CD4-positive, alpha-beta T cell treated with Interleukin-2 at 100 ng/mL for 4 hours (primary cell): ENCODE measurements around the gene VSNL1.

ENCODE experiments used
- DNase-seq: peaks from one replicate; pipeline ENCODE4 v3.0.0-alpha.2; 2020; ENCODE audit warnings: low spot score

The VSNL1 gene

GRCh38 chr2:17540093-17540812 lies at the start of gene VSNL1:
Gene VSNL1, plus strand, starts transcription at chr2:17540696. Its CDS starts 51,379 bp downstream, at chr2:17592075.
- no peak for DNase-seq

GRCh38 chr2:17495590-17495989 lies 44.9 kb upstream of the VSNL1 start:
- DNase-seq: no peak

DNA sequence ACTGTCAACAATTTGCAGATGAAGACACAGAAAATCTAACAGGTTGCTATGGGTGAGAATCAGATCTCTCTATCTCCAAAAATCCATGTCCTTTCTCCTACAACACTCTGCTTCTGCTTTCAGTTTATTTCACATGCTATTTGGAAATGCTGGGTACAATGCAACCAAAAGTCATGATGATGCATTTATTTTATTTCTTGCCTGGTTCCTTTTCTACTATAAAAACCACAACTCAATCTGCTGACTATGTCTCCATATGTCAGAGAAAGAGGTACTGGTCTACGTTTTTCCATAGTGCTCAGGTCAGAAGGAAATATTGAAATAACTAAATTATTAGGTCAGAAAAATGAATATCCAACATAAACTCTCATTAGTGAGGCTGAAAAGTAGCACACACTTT lies 42.8 kb upstream of the VSNL1 start:
- DNase-seq: no peak

DNA sequence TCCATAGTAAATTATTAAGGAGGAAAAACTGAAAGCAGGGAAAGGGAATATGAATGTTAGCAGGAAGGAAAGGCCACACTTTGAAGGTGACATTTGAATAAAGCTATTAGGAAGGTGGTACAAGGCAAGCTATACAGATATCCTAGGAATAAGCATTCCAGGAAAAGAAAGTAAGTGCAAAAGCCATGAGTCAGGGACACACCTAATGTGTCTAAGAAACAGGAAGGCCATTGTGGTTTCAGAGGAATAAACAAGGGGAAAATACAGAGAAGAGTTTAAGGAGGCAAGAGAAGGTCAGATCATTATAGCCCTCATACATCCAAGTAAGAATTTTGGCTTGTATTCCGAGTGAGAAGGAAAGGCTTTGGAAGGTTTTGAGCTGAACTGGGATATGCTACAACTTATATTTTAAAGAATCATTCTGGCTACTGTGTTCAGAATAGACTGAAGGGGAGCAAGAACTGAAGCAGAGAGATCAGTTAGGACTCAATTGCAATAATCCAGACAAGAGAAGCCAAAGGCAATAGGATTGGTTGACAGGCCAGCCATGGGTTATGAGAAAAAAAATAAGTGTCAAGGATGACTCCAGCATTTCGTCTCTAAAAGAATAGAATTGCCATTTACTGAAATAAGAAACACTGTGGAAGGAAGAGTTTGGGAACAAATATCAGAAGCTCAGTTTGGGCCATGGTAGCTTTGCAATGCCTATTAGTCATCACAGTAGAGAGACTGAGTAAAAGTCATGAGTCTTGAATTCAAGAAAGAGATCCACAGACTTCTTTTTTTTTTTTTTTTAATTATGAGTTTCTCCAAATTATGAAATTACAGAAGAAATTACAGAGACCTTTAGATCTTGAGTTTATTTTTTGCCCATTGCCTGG lies 33.5 kb upstream of the VSNL1 start:
- DNase-seq: no peak

DNA sequence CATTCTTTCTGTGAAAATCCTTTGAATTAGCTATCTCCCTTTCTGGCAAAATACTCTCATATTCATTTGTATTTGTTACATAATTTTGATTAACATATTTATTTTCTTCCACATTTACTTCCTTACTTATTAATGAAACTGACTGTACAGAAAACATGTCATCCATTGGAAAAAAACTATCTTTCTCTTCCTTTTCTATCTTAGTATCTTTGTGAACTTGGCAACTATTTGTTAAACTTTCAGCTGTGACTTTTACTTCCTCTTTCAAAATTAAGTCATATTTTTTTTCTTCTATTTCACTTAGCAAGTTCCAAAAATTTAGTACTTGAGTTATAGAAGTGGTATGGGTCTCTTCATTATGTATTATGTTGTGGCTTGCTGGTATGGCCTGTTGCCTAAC lies 24.8 kb upstream of the VSNL1 start:
- no peak for DNase-seq

DNA sequence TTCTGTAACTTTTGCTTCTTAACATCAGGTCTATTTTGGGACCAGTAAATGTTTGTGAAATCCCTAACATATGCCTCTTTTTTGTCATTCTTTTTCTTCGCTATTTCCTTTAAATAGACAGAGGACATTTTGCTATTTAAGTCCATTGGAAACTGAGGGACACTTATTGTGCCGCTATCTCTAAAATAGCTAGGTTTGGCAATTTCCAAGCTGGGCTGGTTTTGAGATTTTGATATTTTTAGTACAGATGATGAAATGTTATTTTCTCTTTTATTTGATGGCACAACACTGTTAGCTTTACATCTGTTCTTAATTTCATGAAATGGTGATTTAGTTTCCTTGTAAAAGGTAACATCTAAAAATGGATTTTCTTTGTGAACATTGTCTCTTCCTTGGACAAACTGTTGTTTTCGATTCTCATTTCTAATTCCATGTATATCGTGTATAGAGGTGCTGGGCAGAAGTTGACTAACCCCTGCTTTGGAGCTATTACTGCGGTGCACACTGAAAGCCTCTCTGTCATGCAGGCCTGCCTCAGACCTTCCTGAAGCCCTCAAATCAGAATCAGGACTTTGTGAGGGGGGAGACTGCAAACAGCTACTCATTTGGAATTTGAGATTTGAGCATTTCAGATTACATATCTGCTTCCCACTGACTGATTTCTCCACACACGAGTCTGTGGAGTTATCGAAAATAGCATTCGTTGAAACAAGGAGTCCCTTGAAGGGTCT lies 22.9 kb upstream of the VSNL1 start:
- DNase-seq: no peak

GRCh38 chr2:17518212-17519154 lies 22.0 kb upstream of the VSNL1 start, which contains the start of gene RAD51AP2:
Gene RAD51AP2, minus strand, starts transcription at chr2:17518440. Its CDS starts 25 bp downstream, at chr2:17518415.
- no peak for DNase-seq

- no peak for DNase-seq
Observed at GRCh38 chr2:17519486-17519885, 21.0 kb upstream of the VSNL1 start.

DNA sequence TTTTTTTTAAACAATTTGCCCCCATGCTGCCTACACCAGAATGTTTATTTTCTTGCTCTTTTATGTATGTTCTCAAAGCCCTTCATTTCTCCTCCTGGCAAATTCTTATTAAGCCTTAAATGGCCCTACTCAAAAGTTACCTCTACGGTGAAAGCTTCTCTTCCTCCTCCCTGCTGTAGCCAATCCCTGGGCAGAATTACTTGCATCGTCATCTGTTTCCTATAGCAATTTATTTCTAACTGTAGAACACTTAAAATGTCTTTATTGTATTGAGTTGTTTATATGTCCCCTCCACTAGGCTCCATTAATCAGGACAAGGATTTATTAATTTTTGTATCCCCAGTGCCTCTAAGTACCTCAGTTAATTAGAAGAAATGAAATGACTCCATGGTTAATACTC lies 19.7 kb upstream of the VSNL1 start:
- no peak for DNase-seq

DNA sequence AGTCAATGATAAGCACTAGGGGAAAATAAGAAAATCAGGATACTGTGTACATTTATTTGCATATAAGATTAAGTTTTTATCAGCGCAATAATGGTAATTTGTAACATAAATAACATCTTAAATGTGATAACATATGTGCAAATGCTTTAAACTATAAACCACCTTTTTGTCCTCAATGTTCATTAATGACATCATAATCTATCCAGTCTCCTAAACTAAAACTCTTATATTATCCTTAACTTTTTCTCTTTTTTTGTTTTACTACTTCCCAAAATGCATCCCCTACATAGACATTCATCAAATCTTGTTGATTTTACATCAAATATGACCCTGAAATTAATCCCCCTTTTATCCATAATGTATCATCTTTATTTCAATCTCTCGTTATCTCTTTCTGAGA lies 18.9 kb upstream of the VSNL1 start:
- no peak for DNase-seq

DNA sequence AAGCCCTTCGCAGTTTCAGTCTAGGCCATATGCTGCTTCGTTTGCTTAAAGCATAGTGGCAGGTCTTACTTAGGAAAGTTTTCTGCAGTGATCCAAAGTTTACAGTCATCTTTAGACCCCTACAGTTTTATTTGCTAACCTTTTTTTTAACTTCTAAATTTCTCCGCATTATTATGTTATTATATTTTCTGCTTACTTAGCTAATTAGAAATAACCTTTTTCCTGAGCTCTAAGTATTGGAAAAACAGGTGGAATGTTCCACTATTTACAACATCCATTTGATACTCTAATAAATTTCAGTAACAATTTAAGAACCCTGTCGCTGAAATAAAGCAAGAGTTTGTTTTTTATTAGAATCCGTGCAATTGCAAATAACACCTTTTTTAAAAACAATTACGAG lies 18.2 kb upstream of the VSNL1 start:
- DNase-seq: no peak

DNA sequence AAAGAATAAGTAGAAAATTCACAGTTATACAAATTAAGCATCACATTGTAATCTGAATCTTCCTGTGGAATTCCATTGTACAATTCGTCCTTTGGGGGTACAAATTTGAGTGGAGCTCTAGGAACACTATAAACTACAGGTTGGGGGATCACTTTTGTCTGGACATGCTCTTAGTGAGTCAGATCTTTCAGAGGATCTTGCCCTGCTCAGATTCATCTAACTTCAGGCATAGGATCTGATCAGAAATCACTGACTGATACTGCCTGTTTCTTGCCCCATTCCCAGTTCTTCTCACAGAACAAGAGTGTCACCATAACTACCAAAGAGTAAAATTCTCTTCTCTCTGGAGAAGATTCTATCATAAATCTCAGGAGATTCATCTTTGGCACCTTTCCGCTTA lies 10.7 kb upstream of the VSNL1 start:
- DNase-seq: no peak

GRCh38 chr2:17533546-17533945 lies 7.0 kb upstream of the VSNL1 start:
- DNase-seq: no peak

DNA sequence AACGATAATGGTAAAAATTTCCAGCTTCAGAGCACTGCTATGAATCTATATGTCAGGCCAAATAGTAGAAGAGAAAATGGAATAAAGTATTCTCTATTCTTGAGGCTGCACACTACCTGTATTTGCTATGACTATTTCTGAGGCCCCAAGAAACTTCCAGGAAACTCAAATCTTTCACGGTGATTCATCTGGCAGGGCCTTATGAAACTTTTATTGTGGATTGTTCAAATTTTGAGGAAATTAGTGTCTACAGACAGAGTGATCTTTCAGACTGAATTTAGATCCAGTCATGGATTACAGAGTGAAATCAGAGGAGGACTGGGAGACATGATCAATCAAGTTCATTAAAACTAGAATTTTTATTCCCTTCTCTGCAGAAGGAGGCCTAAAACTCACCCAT lies 4.1 kb upstream of the VSNL1 start:
- DNase-seq: no peak

- no peak for DNase-seq
Observed at GRCh38 chr2:17538022-17538843, 2.3 kb upstream of the VSNL1 start.

- no peak for DNase-seq
Observed at GRCh38 chr2:17538844-17539554, 1.5 kb upstream of the VSNL1 start.

DNA sequence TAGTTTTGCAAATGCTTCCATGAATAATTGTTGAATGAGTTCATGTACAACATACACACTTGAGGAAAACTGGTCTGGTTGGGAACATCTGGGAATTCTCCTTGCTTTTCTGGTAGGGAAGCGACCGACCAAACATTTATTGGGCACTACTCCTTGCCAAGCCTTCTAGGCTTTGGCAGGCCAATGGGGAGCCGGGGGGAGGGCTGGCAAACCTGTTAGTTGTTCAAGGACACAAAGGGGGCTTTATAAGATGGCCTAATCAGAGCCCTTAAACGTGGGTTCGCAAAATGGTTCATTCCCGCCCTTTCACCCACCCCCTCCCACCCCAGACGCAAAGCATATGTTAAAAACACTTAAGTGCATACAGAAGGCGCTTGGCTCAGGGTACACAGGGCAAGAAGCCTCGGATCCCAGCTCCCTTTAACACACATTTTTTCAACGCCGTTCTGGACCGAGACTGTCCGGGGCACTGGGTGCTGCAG lies 844 bp upstream of the VSNL1 start:
- no peak for DNase-seq

DNA sequence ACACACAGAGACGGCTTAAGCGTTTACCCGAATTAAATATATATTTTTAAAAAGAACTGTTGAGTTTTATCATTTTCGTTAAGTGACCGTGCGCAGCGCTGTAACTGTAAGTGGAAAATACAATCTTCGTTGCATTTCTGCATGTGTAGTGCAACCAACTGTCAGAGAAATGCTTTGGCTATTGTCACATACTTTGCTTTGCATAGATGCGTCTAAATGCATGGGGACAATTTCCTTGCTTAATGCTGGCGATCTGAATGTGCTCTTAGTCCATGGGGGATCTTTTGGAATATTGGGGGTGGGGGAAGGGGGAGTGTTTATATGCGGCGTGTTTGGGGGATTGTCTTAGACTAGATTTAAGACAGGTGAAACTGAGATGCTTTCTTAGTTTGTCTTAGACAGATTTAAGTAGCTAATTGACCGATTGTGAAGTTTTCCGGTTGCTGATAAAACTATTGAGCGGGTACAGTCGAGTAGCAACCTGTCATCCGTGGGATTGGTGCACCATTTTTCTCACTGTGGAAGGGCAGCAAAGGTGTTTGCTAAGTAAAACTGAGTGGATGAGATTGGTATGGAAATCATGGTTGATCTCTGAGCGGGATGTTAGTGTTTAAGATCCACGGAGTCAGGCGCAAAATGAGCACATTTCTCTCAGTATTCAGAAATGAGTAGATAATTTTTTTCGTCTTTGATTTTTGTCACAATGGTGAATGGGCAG lies 476 bp downstream of the VSNL1 start:
- no peak for DNase-seq

DNA sequence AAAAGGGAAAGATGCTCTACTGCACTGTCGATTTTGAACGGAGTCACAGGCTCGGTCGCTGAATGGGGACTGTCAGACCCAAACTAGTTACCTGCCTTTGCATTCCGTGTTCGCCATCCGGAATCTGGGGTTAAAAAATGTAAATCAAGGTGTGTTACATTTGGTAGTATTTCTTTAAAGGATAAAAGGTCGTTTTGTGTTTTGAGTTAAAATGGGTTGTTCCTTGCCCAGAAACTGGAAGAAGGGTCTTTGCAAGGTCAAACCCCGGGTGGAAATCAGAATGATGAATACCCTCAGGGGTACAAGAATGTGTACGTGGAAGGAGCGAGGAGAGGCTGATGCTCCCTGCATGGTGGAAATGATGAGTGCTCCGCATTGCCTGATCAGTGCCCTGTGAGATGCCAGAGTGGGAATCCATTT lies 1.0 kb downstream of the VSNL1 start:
- no peak for DNase-seq
